ENCODE results near the gene VAPA.

- TF ChIP-seq POLR2AphosphoS5 (IDR thresholded peaks at IDR 0.05; ENCODE audit: low read depth, low read length) (no peak), POLR2A (IDR thresholded peaks at IDR 0.05; ENCODE audit: low read depth, low read length) (no peak), TAF1 (IDR thresholded peaks at IDR 0.05; ENCODE audit: low read depth, low read length) (no peak), SPI1 (IDR thresholded peaks at IDR 0.05; ENCODE audit: low read depth, low read length) (no peak), PAX5 (IDR thresholded peaks at IDR 0.05; ENCODE audit: insufficient read depth, low read length, severe bottlenecking) (no peak), POU2F2 (IDR thresholded peaks at IDR 0.05; ENCODE audit: low read depth, low read length) (no peak)
These were observed 2.6 kb upstream of the VAPA start for GRCh38 chr18:9911226-9911625.

Data from GM12891 (cell line).